ENCODE measurements around the gene CRTAC1.

CRTAC1 gene

DNA sequence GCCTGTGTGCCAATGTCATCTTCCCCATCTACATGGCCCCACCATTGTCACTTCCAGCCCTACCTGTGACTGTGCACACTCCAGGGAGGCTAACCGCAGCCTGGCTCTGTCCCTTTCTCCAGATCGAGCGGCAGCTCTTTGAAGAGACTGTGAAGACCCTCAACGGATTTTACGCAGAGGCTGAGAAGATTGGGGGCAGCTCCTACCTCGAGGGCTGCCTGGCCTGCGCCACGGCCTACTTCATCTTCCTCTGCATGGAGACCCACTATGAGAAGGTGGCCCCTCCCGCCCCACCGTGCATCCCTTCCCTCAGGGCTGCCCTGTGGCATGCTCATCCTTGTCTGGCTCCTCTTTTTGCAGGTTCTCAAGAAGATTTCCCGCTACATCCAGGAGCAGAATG is 166.6 kb downstream of the CRTAC1 start:
- no peak overlapping the region for H3K27ac ChIP-seq
- TF ChIP-seq ZFX (IDR thresholded peaks at IDR 0.05; ENCODE audit: borderline replicate concordance) = no peak
- TF ChIP-seq, protein P1, sequence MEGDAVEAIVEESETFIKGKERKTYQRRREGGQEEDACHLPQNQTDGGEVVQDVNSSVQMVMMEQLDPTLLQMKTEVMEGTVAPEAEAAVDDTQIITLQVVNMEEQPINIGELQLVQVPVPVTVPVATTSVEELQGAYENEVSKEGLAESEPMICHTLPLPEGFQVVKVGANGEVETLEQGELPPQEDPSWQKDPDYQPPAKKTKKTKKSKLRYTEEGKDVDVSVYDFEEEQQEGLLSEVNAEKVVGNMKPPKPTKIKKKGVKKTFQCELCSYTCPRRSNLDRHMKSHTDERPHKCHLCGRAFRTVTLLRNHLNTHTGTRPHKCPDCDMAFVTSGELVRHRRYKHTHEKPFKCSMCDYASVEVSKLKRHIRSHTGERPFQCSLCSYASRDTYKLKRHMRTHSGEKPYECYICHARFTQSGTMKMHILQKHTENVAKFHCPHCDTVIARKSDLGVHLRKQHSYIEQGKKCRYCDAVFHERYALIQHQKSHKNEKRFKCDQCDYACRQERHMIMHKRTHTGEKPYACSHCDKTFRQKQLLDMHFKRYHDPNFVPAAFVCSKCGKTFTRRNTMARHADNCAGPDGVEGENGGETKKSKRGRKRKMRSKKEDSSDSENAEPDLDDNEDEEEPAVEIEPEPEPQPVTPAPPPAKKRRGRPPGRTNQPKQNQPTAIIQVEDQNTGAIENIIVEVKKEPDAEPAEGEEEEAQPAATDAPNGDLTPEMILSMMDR (IDR thresholded peaks at IDR 0.05) = no peak

DNA sequence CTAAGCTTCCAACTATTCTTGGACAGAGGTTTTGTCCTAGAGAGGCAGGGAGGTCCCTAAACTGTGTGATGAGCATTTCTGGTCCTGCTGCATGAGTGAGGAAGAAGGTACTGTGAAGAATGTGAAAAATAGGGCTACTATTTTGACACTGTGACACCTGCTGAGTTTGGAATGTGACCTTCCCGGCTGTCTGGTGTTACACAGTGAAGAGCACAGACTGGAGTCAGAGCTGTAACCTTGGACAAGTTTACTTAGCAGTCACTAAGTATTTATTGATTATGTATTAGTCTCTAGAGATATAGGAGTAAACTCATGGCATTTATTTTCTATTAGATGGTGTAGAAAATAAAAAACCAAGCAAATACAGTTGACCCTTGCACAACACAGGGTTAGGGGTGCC is 168.5 kb downstream of the CRTAC1 start:
- no peak for TF ChIP-seq ZFX (IDR thresholded peaks at IDR 0.05; ENCODE audit: borderline replicate concordance)

DNA sequence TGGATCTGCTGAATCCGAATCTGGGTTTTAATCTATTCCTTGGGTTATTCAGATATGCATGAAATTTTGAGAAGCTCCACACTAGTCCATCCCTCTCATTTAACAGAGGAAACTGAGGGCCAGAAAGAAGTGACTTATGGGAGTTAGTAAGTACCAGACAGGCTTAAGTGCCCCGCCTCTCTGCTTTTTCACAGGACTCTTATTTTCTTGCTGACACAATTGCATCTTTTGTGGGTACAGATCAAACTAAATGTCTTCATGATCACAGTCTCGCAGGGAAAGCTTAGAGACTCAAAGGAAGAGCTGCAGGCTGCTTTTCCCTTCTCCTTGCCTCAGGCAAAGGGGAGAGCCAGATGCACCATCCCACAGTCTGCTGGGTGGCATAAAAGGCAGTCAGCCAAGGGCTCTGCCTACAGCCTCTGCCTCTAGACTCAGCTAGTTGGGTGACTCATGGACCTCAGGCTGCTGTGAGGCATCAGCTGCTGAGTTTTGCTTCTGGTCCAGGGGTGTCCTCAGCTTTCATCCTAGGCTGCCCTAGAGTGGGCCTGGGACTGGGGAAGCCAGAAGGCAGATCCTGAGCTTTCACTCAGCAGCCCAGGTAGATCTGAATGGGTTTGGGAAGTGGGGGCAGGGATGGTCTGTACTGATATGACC is 169.2 kb downstream of the CRTAC1 start:
- H3K27ac ChIP-seq = no peak overlapping the region
- TF ChIP-seq ZFX (IDR thresholded peaks at IDR 0.05; ENCODE audit: borderline replicate concordance) = no peak

More for the DNA sequence above, 168.5 kb downstream of the CRTAC1 start:
- H3K27ac ChIP-seq = no peak overlapping the region

DNA sequence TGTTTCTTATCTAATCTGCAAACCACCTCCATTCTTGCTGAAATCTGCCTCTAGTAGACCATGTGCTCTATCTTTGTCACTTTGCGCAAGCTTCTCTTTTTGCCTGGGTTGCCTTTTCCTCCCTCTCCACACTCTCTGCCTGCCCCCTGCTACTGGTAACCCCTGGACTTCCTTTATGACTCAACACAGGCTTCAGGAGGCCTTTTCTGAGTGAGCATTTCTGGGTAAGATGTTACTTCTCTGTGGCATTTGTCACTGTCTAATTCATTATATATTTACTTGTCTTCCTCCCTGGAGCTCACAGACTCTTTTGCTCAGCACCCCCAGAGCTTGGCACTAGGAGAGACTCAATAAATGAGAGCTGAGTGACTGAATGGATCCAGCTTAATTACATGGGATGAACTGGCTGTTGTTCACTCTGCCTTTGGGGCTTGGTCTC is 172.4 kb downstream of the CRTAC1 start:
- H3K27ac ChIP-seq = no peak overlapping the region
- TF ChIP-seq, protein P1 (IDR thresholded peaks at IDR 0.05) = no peak
- no peak for TF ChIP-seq ZFX (IDR thresholded peaks at IDR 0.05; ENCODE audit: borderline replicate concordance)

DNA sequence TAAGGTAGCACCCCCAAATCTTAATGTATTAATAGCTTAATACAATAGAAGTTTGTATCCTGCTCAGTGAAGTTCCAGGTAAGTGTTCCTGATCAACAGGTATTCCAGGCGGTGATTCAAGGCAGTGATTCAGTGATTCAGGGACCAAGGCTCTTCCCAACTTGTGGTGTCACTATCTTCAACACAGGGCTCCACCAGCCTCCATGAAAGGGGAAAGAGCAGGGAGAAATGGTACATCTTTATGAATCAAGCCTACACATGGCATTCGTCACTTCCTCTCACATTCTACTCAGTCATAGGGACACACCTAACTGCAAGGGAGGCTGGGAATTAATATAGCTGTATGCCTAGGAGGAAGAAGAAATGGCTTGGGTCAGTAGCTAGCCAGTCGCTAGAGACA is 175.7 kb downstream of the CRTAC1 start:
- H3K27ac ChIP-seq = no peak overlapping the region
- no peak for TF ChIP-seq ZFX (IDR thresholded peaks at IDR 0.05; ENCODE audit: borderline replicate concordance)
- TF ChIP-seq, protein P1 (IDR thresholded peaks at IDR 0.05) = no peak

DNA sequence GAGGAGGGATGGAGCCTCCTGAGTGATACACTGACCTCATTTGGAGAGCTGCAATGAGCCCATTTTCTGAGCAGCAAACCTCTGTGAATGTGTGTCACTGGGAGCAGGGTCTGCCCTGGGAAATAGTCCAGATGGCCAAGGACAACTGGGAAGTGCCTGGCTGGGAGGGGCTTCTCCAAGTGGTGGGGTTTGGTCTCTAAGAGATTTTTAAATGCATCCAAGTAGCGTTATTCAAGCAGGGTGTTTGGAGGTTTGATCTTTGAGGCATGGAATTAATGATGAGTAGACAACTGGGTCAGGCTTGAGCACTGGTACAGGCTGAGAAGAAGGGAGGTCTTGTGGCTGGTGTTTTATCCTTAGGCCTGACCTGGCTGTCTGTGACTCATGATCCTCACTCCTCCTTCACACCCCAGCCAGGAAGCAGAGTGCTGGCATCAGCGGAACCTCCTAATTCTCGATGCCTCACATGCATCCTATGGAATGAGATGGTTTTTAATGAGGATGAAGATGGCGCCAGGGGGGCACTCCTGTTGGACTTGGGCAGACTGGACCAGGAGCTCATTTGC is 177.5 kb downstream of the CRTAC1 start:
- no peak overlapping the region for H3K27ac ChIP-seq
- TF ChIP-seq, protein P1 (IDR thresholded peaks at IDR 0.05) = no peak
- no peak for TF ChIP-seq ZFX (IDR thresholded peaks at IDR 0.05; ENCODE audit: borderline replicate concordance)

DNA sequence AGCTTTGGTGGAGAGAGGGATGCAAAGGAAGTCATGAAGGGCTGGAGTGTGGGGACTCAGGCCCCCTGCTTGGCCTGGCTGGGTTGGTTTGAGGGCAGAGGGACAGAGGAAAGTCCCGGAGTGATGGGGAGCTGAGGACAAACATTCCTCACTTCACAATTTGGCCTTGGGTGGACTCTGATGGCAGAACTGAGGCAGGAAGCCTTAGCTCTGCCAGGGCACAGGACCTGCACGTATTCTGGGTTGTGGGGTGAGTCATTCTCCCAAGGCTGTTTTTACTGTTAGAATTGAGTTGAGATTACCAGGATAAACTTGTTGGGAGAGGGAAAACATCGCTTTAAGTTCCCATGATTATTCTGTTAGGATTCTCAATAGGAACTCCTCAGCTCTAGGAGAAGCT is 178.1 kb downstream of the CRTAC1 start:
- H3K27ac ChIP-seq = no peak overlapping the region
- TF ChIP-seq, protein P1 (IDR thresholded peaks at IDR 0.05) = no peak
- TF ChIP-seq ZFX (IDR thresholded peaks at IDR 0.05; ENCODE audit: borderline replicate concordance) = no peak

DNA sequence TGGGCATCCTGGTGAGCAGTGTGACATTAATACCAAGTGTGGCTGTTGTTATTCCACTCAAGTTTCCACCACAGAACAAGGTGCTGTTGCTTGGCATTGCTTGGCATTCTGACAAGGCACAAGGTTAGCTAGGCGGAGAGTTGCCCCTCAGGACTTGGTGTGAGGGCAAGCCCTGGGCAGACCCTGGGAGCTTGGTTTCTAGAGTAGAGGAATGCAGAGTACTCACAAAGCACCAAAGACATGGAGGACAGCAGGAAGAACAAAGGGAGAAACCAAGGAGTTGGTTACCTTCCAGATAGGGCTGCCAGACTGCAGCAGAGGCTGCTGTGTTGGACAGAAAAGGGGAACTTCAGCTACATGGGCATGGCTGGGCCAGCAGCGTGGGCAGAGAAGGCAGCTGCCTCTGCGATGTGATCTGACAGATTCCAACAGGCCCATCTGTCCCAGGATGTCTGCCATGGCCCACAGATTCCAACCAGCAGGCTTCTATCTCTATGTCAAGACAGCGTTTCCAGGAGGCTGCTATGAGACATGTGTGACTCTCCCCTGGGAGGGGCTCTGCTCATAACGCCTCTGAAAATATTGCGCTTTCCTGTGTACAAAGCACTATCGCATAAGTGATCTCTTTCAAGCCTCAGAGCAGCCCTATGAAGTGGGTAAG is 178.9 kb downstream of the CRTAC1 start:
- TF ChIP-seq, protein P1 (IDR thresholded peaks at IDR 0.05) = no peak
- no peak for TF ChIP-seq ZFX (IDR thresholded peaks at IDR 0.05; ENCODE audit: borderline replicate concordance)
- H3K27ac ChIP-seq = no peak overlapping the region

Measured in 22Rv1 (cell line).